ENCODE results near the gene TBC1D1.

DNA sequence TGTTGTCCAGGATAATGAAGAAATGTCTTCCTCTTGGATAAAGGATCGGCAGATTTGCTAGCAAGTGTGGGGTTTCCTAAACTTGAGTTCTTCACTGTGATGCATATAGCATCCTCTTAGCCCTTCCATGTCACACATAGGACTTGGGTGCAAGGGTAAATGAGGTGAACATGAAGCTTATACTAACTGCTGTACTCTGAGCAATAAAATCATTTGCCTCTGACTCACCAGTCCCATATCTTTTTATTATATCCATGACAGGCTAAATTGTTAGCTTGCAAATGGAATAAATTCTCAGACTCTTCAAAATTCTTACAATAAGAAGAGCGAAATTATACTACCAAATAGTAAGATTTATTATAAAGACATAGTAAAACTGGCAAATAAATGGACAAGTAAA lies 14.7 kb upstream of the TBC1D1 start:
- TF ChIP-seq, protein P1, sequence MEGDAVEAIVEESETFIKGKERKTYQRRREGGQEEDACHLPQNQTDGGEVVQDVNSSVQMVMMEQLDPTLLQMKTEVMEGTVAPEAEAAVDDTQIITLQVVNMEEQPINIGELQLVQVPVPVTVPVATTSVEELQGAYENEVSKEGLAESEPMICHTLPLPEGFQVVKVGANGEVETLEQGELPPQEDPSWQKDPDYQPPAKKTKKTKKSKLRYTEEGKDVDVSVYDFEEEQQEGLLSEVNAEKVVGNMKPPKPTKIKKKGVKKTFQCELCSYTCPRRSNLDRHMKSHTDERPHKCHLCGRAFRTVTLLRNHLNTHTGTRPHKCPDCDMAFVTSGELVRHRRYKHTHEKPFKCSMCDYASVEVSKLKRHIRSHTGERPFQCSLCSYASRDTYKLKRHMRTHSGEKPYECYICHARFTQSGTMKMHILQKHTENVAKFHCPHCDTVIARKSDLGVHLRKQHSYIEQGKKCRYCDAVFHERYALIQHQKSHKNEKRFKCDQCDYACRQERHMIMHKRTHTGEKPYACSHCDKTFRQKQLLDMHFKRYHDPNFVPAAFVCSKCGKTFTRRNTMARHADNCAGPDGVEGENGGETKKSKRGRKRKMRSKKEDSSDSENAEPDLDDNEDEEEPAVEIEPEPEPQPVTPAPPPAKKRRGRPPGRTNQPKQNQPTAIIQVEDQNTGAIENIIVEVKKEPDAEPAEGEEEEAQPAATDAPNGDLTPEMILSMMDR (conservative IDR thresholded peaks at IDR 0.05) = no peak
- TF ChIP-seq ZFX (IDR thresholded peaks at IDR 0.05) = no peak
